KOPT-K1 (cell line): Measurements from ENCODE around the gene TMC3.
A peak's percentile ranks its signal among the peaks of the same experiment; 100 is the strongest.

ENCODE experiments used
- H3K27ac ChIP-seq: fragments of 200-600 bp; sonication (generic); 2 replicates; pipeline ENCODE4 v1.5.1; 2016; ENCODE audit warnings: antibody characterized with exemption, mild to moderate bottlenecking, low read depth, low read length; ENCODE audit not compliant: poor library complexity, severe bottlenecking
- H3K36me3 ChIP-seq: fragments of 200-600 bp; sonication (generic); 2 replicates; pipeline ENCODE4 v1.5.1; 2017; ENCODE audit warnings: antibody characterized with exemption, mild to moderate bottlenecking, low read length, moderate library complexity; ENCODE audit not compliant: insufficient read depth
- H3K9me3 ChIP-seq: fragments of 200-600 bp; sonication (generic); 2 replicates; pipeline ENCODE4 v1.5.1; 2017; ENCODE audit warnings: antibody characterized with exemption, low read length, mild to moderate bottlenecking; ENCODE audit not compliant: insufficient read depth, poor library complexity, severe bottlenecking

Gene TMC3

GRCh38 chr15:81327516-81327915 lies 46.5 kb downstream of the TMC3 start:
- Histone ChIP-seq H3K27ac (no peak overlapping the region), H3K9me3 (no peaks in the 10 kb centered on the region), H3K36me3 (no peaks in the 10 kb centered on the region)

DNA sequence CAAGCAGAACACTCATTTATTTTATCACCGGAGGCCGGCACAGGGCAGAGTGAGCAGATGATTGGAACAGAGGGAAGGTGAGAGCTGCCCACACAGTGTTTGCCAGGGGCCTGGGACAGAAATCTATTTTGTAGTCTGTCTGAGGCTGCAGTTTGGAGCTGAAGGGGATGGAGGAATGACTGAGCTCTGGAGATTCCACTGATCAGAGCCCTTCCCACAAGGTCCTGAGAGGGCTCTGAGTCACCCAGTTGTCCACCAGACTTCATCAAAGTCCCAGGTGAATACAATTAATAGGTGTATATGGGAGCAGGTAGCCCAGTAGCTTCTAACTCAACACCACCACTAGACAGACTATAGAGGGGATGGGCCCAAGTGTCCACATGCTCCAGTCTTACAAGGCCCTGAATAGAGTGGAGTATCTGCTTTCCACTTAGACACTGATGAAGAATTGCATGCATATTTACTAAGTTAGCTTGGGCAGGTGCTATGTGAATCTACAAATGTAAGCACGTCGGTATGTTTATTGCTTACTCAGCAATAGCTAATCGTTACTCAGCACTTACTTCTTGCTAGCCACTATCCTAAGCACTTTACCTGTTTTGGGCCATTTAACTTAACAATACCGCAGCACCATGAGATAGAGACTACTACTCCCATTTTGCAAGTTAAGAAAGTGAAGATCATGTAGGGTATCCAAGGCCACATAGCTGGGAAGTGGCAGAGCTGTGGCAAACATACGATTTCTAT lies 47.4 kb downstream of the TMC3 start:
- H3K27ac ChIP-seq = no peak overlapping the region
- no peaks in the 10 kb centered on the region for H3K9me3 ChIP-seq
- H3K36me3 ChIP-seq = no peaks in the 10 kb centered on the region

GRCh38 chr15:81323944-81324881 lies 49.8 kb downstream of the TMC3 start, which contains the start of gene STARD5:
STARD5 (minus strand) TSS chr15:81324141; CDS start chr15:81324099, 42 bp downstream.
- Histone ChIP-seq H3K36me3 (peaks cover 5% of the 10 kb centered on the region), H3K9me3 (no peaks in the 10 kb centered on the region), H3K27ac (peak within 1 kb of the TSS; percentile 37)

- peak overlapping the region; percentile 33 for H3K27ac ChIP-seq
- peaks cover 11% of the 10 kb centered on the region for H3K36me3 ChIP-seq
- no peaks in the 10 kb centered on the region for H3K9me3 ChIP-seq
These were observed 50.5 kb downstream of the TMC3 start for GRCh38 chr15:81323559-81323943.

DNA sequence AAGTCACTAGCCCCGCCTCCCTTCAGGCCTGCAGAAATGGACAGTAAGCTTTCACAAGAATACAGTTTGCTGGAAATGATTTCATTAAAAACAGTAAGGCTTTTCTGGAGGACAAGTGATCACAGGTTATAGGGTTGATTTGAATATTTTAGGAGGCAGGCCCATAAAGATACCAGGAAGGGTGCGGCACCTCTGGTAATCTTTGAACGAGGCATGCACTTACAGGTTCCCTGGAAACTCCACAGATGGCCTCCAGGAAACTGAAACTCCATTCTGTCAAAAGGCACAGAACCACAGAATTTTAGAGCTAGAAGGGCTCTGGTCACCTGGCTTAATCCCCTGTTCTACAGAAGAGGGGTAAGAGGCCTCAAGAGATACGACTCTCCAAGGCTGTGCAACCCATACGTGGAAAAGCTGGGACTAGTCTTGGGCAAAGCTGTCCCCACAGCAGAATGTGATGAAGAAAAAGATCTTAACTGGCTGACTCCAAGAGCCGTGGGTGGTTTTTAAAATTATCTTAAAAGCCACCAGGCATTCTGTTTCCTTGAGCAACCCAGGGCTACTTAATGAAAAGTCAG lies 51.2 kb downstream of the TMC3 start:
- no peak overlapping the region for H3K27ac ChIP-seq
- H3K9me3 ChIP-seq = no peaks in the 10 kb centered on the region
- peaks cover 19% of the 10 kb centered on the region for H3K36me3 ChIP-seq

- peaks cover 27% of the 10 kb centered on the region for H3K36me3 ChIP-seq
- H3K27ac ChIP-seq = no peak overlapping the region
- no peaks in the 10 kb centered on the region for H3K9me3 ChIP-seq
These were observed 52.3 kb downstream of the TMC3 start for GRCh38 chr15:81321667-81322066.

DNA sequence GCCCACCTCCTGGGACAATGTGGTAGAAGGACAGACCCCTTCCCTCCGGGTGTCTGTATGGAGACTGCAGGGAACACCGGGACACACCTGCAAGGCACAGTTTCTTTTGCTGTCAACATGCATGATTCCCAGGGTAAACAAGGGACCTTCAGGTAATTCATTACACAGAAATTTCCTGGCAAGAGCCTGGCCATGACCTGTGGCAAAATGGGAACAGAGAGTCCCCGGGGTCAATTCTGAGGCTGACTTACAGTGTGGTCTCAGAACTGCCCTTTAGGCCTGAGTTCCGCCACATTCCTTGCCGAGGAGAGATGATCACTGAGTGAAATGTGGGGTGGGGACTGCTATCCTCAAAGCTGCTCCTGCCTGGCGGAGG lies 56.4 kb downstream of the TMC3 start:
- H3K36me3 ChIP-seq = peaks cover 48% of the 10 kb centered on the region
- H3K9me3 ChIP-seq = no peaks in the 10 kb centered on the region
- H3K27ac ChIP-seq = no peak overlapping the region

DNA sequence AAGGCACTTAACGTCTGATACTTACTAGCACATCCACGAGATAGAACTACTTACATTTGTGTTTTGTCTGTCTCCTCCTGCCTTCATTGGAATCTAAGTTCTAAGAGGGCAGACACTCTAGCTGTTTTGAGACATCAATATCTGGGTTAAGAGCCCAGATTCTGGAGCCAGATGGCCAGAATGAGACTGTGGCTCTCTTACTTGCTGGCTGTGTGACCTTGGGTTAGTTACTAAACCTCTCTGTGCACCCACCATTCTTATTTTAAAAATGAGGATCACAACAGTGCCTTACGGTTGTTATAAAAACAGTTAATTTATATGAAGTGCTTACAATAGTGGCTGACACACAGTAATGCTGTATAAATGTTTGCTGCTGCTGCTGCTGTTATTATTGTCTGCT lies 57.7 kb downstream of the TMC3 start:
- peaks cover 62% of the 10 kb centered on the region for H3K36me3 ChIP-seq
- no peak overlapping the region for H3K27ac ChIP-seq
- no peaks in the 10 kb centered on the region for H3K9me3 ChIP-seq

DNA sequence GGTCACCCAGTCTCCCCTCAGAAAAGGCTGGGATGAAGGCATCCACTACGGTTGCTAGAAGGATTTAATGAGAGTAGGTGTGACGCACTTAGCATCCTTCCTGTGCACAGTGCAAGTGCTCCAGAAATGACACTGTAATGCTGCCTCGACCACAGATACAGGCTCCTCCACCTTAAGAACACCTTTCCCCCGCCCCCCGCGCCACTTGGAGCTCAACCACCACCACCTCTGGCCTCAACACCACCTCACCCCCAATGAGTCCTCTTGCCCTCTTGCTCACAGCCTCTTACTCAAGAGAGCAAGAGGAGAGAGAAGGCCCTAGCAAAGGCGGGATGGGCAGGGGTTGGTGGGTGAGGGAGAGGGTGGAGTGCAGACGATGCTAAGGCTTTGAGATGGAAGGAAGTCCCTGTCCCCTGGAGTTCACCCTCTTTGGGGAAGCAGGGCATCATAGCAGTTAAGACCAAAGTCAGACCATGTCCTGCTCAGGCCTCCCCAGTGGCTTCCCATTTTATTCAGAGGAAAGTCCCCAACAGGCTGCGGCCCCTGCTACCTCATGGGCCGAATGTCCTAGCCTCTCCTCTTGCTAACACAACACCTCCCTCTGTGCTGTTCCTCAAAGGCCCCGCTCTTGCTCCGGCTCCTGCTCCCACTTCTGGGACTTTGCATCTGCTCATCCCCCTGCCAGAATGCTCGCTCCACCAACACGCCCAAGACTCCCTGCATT lies 58.4 kb downstream of the TMC3 start:
- Histone ChIP-seq H3K27ac (no peak overlapping the region), H3K9me3 (no peaks in the 10 kb centered on the region), H3K36me3 (peaks cover 66% of the 10 kb centered on the region)

DNA sequence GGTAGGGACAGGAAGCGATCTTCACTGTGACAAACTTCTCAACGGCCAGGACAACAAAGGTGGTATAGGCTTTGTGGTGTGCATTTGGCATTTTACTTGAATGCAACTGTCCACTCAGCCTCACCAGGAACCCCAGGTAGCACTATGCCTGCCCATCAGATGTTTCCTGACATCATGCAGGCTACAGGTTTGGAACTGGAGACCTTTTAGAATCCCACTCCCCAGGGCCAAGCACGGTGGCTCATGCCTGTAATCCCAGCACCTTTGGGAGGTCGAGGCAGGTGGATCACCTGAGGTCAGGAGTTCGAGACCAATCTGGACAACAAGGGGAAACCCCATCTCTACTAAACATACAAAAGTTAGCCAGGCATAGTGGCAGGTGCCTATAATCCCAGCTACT lies 59.6 kb downstream of the TMC3 start:
- H3K27ac ChIP-seq = no peak overlapping the region
- H3K36me3 ChIP-seq = peaks cover 76% of the 10 kb centered on the region

DNA sequence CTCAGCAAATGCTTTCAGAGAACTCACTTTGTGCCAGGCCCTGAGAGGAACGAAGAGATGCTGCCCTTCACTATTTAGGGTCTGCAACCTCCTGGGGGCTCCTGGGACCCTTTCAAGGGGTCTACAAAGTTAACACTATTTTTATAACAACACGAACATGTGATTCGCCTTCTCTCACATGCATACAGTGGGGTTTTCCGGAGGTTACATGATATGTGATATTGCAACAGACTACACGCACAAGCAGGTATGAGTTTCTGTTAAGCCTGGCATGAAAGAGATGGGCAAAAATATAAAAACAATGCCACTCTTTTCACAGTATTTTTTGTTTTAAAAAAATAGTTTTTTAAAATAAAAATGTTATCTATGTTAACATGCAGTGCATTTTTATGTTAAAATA lies 60.3 kb downstream of the TMC3 start:
- Histone ChIP-seq H3K27ac (no peak overlapping the region), H3K36me3 (peaks cover 76% of the 10 kb centered on the region)

More for the DNA sequence above, 59.6 kb downstream of the TMC3 start:
- no peaks in the 10 kb centered on the region for H3K9me3 ChIP-seq

GRCh38 chr15:81312790-81313543 lies 61.0 kb downstream of the TMC3 start:
- Histone ChIP-seq H3K27ac (no peak overlapping the region), H3K36me3 (peaks cover 76% of the 10 kb centered on the region), H3K9me3 (no peaks in the 10 kb centered on the region)

More for the DNA sequence above, 60.3 kb downstream of the TMC3 start:
- no peaks in the 10 kb centered on the region for H3K9me3 ChIP-seq

GRCh38 chr15:81311752-81312464 lies 62.1 kb downstream of the TMC3 start:
- Histone ChIP-seq H3K36me3 (peaks cover 76% of the 10 kb centered on the region), H3K27ac (no peak overlapping the region)

GRCh38 chr15:81310480-81310879 lies 63.5 kb downstream of the TMC3 start:
- Histone ChIP-seq H3K27ac (no peak overlapping the region), H3K9me3 (no peaks in the 10 kb centered on the region), H3K36me3 (peaks cover 87% of the 10 kb centered on the region)

More at GRCh38 chr15:81311752-81312464, 62.1 kb downstream of the TMC3 start:
- H3K9me3 ChIP-seq = no peaks in the 10 kb centered on the region
